Neuronal stem cell (in vitro differentiated cells): ENCODE results near the gene KRT35.

Source experiments
- DNase-seq: peaks from one replicate; pipeline ENCODE4 v3.0.0-alpha.2; 2013; ENCODE audit warnings: low spot score
- H2AFZ ChIP-seq: one replicate; pipeline ENCODE4 v1.6.1; 2013; ENCODE audit warnings: mild to moderate bottlenecking, low read length, inconsistent platforms
- H2AK5ac ChIP-seq: 2 replicates; pipeline ENCODE4 v1.6.1; 2013; ENCODE audit warnings: low read depth, mild to moderate bottlenecking, inconsistent platforms, low read length, moderate library complexity, mixed read lengths
- H2BK120ac ChIP-seq: 2 replicates; pipeline ENCODE4 v1.6.1; 2013; ENCODE audit warnings: low read depth, mild to moderate bottlenecking, inconsistent platforms, low read length, moderate library complexity, mixed read lengths
- H2BK12ac ChIP-seq: one replicate; pipeline ENCODE4 v1.6.1; 2013; ENCODE audit warnings: low read length, inconsistent platforms
- H2BK15ac ChIP-seq: 2 replicates; pipeline ENCODE4 v1.6.1; 2013; ENCODE audit warnings: mild to moderate bottlenecking, low read length, inconsistent platforms, mixed read lengths
- H2BK5ac ChIP-seq: one replicate; pipeline ENCODE4 v1.6.1; 2013; ENCODE audit warnings: inconsistent platforms, mild to moderate bottlenecking, low read length, moderate library complexity
- H3K14ac ChIP-seq: one replicate; pipeline ENCODE4 v1.6.1; 2013; ENCODE audit warnings: low read length, inconsistent platforms
- H3K18ac ChIP-seq: 2 replicates; pipeline ENCODE4 v1.6.1; 2013; ENCODE audit warnings: low read length, inconsistent platforms
- H3K23ac ChIP-seq: 2 replicates; pipeline ENCODE4 v1.6.1; 2013; ENCODE audit warnings: low read depth, mild to moderate bottlenecking, mixed read lengths, low read length, inconsistent platforms; ENCODE audit not compliant: poor library complexity
- H3K27ac ChIP-seq: replicated peaks from 3 replicates; pipeline ENCODE4 v1.5.1; 2013; ENCODE audit warnings: low read length, inconsistent platforms
- H3K27me3 ChIP-seq, 3 experiments: 2 replicates each; pipeline ENCODE4 v1.6.1; 2013; ENCODE audit warnings: low read length in 3 of 3, mild to moderate bottlenecking in 2 of 3, inconsistent platforms in 1 of 3, low read depth in 1 of 3, mixed read lengths in 1 of 3, moderate library complexity in 1 of 3; ENCODE audit not compliant: control insufficient read depth in 3 of 3, insufficient read depth in 3 of 3
- H3K36me3 ChIP-seq, 2 donors: replicated peaks in 1 of 2; 2 replicates each; pipeline ENCODE4 v1.6.1; 2013; ENCODE audit warnings: low read length in 2 of 2; ENCODE audit not compliant: control insufficient read depth in 2 of 2, insufficient read depth in 2 of 2
- H3K4ac ChIP-seq: 2 replicates; pipeline ENCODE4 v1.6.1; 2013; ENCODE audit warnings: inconsistent platforms, mild to moderate bottlenecking, low read length, moderate library complexity
- H3K4me1 ChIP-seq, 2 donors: 1 replicate in 1 of 2; 2 replicates in 1 of 2; pipeline ENCODE4 v1.6.1; 2013; ENCODE audit warnings: low read length in 2 of 2, low read depth in 1 of 2; ENCODE audit not compliant: control insufficient read depth in 2 of 2, insufficient read depth in 1 of 2
- H3K4me2 ChIP-seq: one replicate; pipeline ENCODE4 v1.6.1; 2013; ENCODE audit warnings: mild to moderate bottlenecking, low read length, inconsistent platforms; ENCODE audit not compliant: insufficient read depth, poor library complexity, severe bottlenecking
- H3K4me3 ChIP-seq, 2 donors: 2 replicates each; pipeline ENCODE4 v1.5.1; 2013; ENCODE audit warnings: low read length in 2 of 2, mild to moderate bottlenecking in 2 of 2, inconsistent platforms in 1 of 2, moderate library complexity in 1 of 2
- H3K79me1 ChIP-seq: one replicate; pipeline ENCODE4 v1.6.1; 2013; ENCODE audit warnings: low read depth, mild to moderate bottlenecking, inconsistent platforms, low read length, moderate library complexity
- H3K9ac ChIP-seq: one replicate; pipeline ENCODE4 v1.6.1; 2013; ENCODE audit warnings: mild to moderate bottlenecking, low read depth, low read length, inconsistent platforms; ENCODE audit not compliant: poor library complexity
- H3K9me3 ChIP-seq, 2 donors: replicated peaks in 1 of 2; 2 replicates each; pipeline versions ENCODE3 to v1.6.1; 2013; ENCODE audit warnings: low read length in 2 of 2, mild to moderate bottlenecking in 2 of 2, inconsistent platforms in 1 of 2, low read depth in 1 of 2, mixed read lengths in 1 of 2, moderate library complexity in 1 of 2; ENCODE audit not compliant: control insufficient read depth in 2 of 2, insufficient read depth in 1 of 2
- H4K8ac ChIP-seq: one replicate; pipeline ENCODE4 v1.6.1; 2013; ENCODE audit warnings: low read depth, mild to moderate bottlenecking, inconsistent platforms, low read length, moderate library complexity
- H4K91ac ChIP-seq: one replicate; pipeline ENCODE4 v1.6.1; 2013; ENCODE audit warnings: low read length, low read depth, mild to moderate bottlenecking, inconsistent platforms; ENCODE audit not compliant: poor library complexity
- WGBS, 2 donors: extraction: QIAGEN DNeasy Blood & Tissue Kit; methylation state at CpG; one replicate each; pipeline ENCODE4 v1.1.7; 2013; ENCODE audit warnings: missing lambda C conversion rate in 2 of 2, mixed read lengths in 1 of 2; ENCODE audit not compliant: insufficient read length in 2 of 2, insufficient replicate concordance in 1 of 2; ENCODE audit errors: extremely low coverage in 2 of 2; 5-methylcytosine and 5-hydroxymethylcytosine counted together

The KRT35 gene

DNA sequence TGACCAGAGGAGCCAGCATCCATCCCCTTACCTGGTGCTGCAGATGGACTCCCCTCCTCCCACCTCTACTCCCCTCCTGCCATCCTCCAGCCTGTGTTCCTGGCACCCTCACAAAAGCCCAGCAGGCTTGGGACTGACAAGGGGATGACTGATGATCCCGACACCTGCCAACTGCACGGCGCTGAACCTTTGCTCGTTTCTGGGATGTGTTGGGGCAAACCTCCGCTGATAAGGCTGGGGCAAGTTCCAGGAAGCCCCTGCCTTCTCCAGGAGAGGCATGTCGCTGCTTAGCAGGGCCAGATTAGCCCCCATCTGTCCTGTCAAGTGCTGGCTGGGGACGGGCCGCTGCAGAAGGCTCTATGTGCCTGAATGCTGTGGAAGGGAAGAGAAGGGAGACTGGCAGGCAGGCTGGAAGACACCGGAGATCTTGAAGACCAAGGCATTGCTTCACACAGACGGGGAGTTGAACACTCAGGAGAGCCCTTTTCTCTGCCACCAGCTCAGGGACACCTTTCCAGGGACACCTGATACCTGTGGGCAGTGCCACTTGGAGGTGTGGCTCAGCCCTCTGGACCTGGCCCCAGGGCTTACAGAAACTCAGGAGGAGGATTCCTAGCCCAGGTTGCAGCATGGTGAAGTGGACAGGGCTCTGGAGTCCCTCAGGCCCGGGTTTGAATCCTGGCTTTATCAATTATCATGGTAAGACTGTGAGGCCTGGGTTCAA is 38.7 kb upstream of the KRT35 start:
- no peak overlapping the region for H2AFZ ChIP-seq
- H4K91ac ChIP-seq = no peak overlapping the region
- H2BK15ac ChIP-seq = peak overlapping the region; percentile 41
- H3K27ac ChIP-seq = no peak overlapping the region
- H3K18ac ChIP-seq = peak overlapping the region; percentile 44
- H2AK5ac ChIP-seq = peak overlapping the region; percentile 88
- H3K27me3 ChIP-seq = peaks cover 0 to 8% (median 0%) of the 10 kb centered on the region in 3 experiments
- H3K14ac ChIP-seq = no peak overlapping the region
- no peak overlapping the region for H3K4me3 ChIP-seq
- H3K4ac ChIP-seq = no peak overlapping the region
- H3K9ac ChIP-seq = peak overlapping the region; percentile 10
- peaks cover 2% of the 10 kb centered on the region for H3K79me1 ChIP-seq
- H4K8ac ChIP-seq = no peak overlapping the region
- H2BK12ac ChIP-seq = peak overlapping the region; percentile 48
- peaks cover 0 to 16% of the 10 kb centered on the region in 2 donors for H3K36me3 ChIP-seq
- H3K4me1 ChIP-seq = peaks cover 0 to 2% of the 10 kb centered on the region in 2 donors
- peak overlapping the region; percentile 70 for H3K23ac ChIP-seq
- WGBS, 2 donors = no CpG with 5 or more reads among the region's 11 CpGs
- peak overlapping the region; percentile 4 for H2BK120ac ChIP-seq
- H3K4me2 ChIP-seq = no peak overlapping the region
- H2BK5ac ChIP-seq = peak overlapping the region; percentile 34
- H3K9me3 ChIP-seq = no peaks in the 10 kb centered on the region
- no peak for DNase-seq

DNA sequence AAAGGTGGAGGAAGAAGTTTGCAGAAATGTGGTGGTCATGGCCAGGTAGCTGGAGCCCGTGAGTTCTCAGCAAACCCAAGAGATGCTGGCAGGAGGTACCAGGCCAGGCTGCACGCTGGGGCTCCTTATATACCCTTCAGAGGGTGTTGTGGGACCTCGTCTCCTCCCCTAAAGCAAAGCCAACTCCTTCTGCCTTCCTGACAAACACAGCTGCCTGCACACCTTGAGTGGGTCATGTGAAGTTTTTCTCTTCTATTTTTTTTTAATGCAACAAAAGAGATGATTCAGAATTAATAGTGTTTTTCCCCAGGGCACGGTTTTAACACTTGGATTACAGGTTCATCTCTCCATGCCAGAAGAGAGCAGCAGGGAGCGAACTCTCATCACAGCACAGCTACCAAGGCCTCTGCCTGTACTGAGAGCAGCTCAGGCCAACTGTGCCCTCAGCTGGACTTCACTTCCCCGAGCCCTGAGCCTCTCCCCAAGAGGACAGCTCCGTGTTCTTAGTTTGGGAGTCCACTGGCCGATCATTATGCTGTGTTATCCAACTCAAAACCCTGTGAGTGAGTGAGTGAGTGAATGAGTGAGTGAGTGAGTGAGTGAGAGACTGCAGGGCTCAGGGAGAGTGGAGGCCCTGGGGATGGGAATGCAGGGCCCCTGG is 38.0 kb upstream of the KRT35 start, which contains the start of gene KRT15:
KRT15 (minus strand) TSS at position 102 of the 661 bp plus-strand sequence; CDS start at position 39, 63 bp downstream.
- Histone ChIP-seq H2BK12ac (peak within 1 kb of the TSS; percentile 48), H3K27me3 (peaks cover 0 to 4% (median 0%) of the 10 kb centered on the region in 3 experiments), H3K23ac (peak within 1 kb of the TSS; percentile 70), H3K18ac (peak within 1 kb of the TSS; percentile 44), H3K4ac (no peak within 1 kb of the TSS), H2AFZ (no peak within 1 kb of the TSS), H3K79me1 (peaks cover 2% of the 10 kb centered on the region), H3K4me2 (no peak within 1 kb of the TSS), H3K9me3 (no peaks in the 10 kb centered on the region), H2BK5ac (peak within 1 kb of the TSS; percentile 34), H2AK5ac (peak within 1 kb of the TSS; percentile 88), H3K36me3 (peaks cover 0 to 9% of the 10 kb centered on the region in 2 donors), H4K8ac (no peak within 1 kb of the TSS), H3K27ac (no peak within 1 kb of the TSS), H3K9ac (peak within 1 kb of the TSS; percentile 10), H4K91ac (no peak within 1 kb of the TSS), H2BK15ac (peak within 1 kb of the TSS; percentile 41), H3K4me1 (peaks cover 0 to 2% of the 10 kb centered on the region in 2 donors), H2BK120ac (no peak within 1 kb of the TSS), H3K14ac (no peak within 1 kb of the TSS), H3K4me3 (no peak within 1 kb of the TSS)
- no CpG with 5 or more reads among the region's 8 CpGs for WGBS, 2 donors
- no peak for DNase-seq

DNA sequence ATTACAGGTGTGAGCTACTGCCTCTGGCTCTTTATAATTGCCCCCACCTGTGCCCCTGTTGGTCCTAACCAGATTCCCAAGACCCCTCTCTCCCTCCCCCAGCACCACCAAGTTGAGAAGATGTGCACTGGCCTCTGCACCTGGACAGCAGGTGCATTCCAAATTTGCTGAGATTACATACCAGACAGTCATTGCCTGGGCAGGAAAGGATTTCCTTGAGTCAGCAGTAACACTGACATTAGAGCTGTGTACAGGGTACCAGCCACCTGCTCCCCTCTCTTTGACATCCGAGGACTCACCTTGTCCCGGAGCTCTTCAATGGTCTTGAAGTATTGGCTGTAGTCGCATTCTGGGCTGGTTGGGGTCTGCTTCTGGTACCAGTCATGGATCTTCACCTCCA is 37.1 kb upstream of the KRT35 start:
- no peak overlapping the region for H3K23ac ChIP-seq
- no peak overlapping the region for H3K27ac ChIP-seq
- no peak overlapping the region for H3K18ac ChIP-seq
- H2AFZ ChIP-seq = no peak overlapping the region
- no peak overlapping the region for H2BK12ac ChIP-seq
- peaks cover 0 to 2% of the 10 kb centered on the region in 2 donors for H3K4me1 ChIP-seq
- no peak overlapping the region for H2AK5ac ChIP-seq
- no peak overlapping the region for H3K4me2 ChIP-seq
- no peak overlapping the region for H4K8ac ChIP-seq
- H3K9me3 ChIP-seq = no peaks in the 10 kb centered on the region
- no peak overlapping the region for H3K14ac ChIP-seq
- H3K79me1 ChIP-seq = no peaks in the 10 kb centered on the region
- no peak overlapping the region for H3K9ac ChIP-seq
- DNase-seq = no peak
- no peak overlapping the region for H4K91ac ChIP-seq
- no peaks in the 10 kb centered on the region for H3K27me3 ChIP-seq
- WGBS, 2 donors = no CpG with 5 or more reads among the region's 3 CpGs
- H3K4me3 ChIP-seq = no peak overlapping the region
- H3K4ac ChIP-seq = no peak overlapping the region
- H3K36me3 ChIP-seq = peaks cover 0 to 2% of the 10 kb centered on the region in 2 donors
- H2BK120ac ChIP-seq = no peak overlapping the region
- no peak overlapping the region for H2BK5ac ChIP-seq
- peak overlapping the region; percentile 5 for H2BK15ac ChIP-seq

DNA sequence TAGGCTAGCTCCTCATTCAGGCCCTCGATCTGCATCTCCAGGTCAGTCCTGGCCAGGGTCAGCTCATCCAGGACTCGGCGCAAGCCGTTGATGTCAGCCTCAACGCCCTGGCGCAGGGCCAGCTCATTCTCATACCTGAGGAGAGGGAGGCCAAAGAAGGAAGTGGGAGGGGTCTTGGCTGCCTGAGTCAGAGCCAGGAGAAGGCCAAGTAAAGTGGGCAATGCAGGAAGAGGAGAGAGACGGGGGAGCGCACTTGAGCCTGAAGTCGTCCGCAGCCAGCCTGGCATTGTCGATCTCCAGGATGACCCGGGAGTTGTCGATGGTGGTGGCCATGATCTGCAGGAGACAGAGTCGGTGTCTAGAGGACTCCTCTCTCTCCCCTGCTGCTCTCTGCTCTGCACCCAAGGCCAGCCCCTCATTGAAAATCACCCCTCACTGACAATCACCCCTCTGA is 35.9 kb upstream of the KRT35 start:
- Histone ChIP-seq H3K4me2 (no peak overlapping the region), H3K4ac (no peak overlapping the region), H2BK12ac (no peak overlapping the region), H3K27me3 (no peaks in the 10 kb centered on the region), H3K9me3 (no peaks in the 10 kb centered on the region), H3K4me1 (peaks cover 0 to 2% of the 10 kb centered on the region in 2 donors), H3K27ac (no peak overlapping the region), H3K36me3 (no peaks in the 10 kb centered on the region), H3K9ac (no peak overlapping the region), H3K23ac (no peak overlapping the region), H2BK120ac (no peak overlapping the region), H4K91ac (no peak overlapping the region), H2AK5ac (peak overlapping the region; percentile 49), H3K4me3 (no peak overlapping the region), H3K14ac (no peak overlapping the region), H3K79me1 (no peaks in the 10 kb centered on the region), H4K8ac (no peak overlapping the region), H2BK5ac (no peak overlapping the region), H2BK15ac (no peak overlapping the region), H3K18ac (no peak overlapping the region), H2AFZ (no peak overlapping the region)
- no peak for DNase-seq
- WGBS, 2 donors = no CpG with 5 or more reads among the region's 14 CpGs
